Hepatic stellate cell (primary cell): ENCODE measurements around the gene FIS1.
"Not testable (repeated sequence)": the region's sequence is repeated elsewhere in the genome, so short reads cannot be mapped to it uniquely, and the experiment has no call there.

ENCODE experiments used
- DNase-seq: peaks from one replicate; pipeline ENCODE4 v3.0.0; 2011; ENCODE audit warnings: low spot score

The FIS1 gene

DNA sequence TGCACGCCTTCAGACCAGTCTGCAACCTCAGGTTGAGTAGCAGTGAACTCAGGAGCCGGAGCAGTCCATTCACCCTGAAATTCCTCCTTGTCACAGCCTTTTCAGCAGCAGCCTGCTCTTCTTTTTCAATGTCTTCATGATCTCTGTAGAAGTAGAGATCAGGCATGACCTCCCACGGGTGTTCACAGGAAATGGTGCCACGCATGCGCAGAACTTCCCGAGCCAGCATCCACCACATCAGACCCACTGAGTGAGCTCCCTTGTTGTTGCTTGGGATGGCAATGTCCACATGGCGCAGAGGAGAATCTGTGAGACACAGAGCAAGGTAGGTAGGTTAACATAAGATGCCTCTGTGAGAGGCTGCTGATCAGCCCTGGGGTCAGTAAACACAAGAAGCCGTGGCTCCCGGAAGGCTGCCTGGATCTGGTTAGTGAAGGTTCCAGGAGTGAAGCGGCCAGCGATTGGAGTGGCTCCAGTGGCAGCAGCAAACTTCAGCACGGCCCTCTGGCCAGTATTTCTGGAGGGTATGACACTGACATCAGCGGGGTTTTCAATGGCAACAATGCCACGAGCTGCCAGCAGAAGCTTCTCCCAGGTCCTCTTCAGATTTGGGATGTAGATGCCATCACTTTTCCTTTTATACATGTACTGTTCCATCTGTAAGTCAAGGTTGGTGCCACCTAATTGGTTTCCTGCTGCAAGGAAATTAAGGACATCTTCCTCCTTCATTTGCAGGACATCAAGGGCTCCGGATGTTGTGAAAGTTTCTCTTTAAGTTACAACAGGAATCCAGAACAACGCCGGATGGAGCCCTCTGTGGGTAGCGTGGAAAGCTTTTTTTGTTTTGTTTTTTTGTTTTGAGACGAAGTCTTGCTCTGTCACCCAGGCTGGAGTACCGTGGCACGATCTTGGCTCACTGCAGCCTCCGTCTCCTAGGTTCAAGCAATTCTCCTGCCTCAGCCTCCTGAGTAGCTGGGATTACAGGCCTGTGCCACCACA lies 40.8 kb downstream of the FIS1 start:
- DNase-seq: not testable (repeated sequence)

DNA sequence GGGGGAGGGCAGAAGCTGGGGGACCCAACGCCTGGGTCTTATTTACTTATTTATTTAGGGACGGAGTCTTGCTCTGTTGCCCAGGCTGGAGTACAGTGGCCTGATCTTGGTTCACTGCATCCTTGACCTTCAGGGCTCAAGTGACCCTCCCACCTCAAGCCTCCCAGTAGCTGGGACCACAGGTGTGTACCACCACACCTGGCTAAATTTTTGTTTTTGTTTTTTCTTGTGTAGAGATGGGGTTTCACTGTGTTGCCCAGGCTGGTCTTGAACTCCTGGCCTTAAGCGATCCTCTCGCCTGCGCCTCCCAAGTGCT lies 42.3 kb downstream of the FIS1 start:
- DNase-seq: no peak

DNA sequence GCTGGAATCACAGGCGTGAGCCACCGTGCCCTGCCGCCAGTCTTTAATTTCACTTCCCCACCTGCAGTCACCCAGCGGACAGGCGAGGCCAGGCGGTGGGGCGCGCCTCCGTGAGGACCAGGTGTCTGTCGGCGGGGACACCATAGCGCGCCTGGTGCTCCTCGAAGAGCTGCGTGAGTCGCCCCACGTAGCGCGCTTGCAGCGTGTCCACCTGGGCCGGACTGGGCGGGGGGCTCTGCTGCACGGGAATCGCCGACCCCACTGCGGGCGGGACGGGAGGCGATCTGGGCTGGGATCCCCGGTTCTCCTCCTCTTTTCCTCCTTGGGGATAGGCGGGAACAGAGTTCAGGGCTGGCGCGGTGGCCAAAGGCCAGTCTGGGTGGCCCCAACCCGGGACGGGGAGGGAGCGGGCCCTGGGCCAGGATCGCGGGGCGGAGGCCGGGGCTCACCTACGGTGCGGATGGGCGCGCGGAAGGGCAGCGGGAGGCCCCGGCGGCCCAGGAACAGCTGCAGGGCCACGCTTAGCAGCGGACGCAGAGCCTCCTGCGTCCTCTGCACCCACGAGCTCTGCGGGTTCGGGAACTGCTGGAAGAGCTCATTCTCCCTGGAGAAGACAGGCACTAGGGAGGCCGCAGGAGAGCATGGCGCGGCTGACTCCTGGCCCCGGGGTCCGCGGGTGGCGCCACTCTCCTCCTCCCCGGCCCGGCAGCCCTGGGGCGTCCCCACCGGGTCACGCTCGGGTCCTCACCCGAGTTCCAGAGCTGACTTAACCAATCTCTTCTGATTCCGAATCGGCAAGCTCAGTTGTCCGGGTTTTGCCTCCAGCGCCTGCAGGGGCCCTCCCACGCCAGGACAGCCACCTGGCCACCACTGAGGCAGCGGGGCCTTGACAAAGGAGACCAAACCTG lies 42.9 kb downstream of the FIS1 start:
- no peak for DNase-seq

DNA sequence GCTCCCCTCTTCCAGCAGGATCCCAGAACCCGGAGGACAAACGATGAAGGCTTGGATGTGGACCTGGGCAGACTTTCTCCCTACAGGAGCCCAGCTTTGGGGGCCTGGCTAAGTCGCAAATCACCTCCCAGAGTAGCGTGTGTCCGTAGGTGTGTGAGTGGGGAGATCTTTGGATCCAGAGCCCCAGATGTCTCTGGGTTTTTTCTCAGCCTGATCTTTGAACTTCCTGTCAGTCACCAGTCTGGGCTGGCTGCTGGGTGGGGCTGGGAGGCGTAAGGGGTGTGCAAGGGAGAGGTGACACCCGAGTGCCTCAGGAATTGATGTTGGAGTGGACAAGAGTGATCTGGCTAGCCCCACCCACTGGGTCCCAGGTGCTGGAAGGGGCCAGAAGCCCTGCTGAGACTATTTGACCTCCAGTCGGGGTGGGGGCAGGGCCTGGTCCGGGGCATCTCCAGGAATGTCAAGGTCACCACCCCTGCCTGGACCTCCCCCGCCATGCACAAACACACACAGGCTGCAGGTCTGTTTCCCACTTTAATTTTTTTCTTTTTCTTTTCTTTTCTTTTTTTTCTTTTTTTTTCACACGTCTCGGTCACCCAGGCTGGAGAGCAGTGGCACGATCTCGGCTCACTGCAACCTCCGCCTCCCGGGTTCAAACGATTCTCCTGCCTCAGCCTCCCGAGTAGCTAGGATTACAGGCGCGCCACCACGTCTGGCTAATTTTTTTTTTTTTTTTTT lies 43.9 kb downstream of the FIS1 start, which contains the start of gene MOGAT3:
MOGAT3 (minus strand) TSS at position 175 of the 738 bp plus-strand sequence. CDS start 182 bp downstream, outside the sequence.
- no peak for DNase-seq

DNA sequence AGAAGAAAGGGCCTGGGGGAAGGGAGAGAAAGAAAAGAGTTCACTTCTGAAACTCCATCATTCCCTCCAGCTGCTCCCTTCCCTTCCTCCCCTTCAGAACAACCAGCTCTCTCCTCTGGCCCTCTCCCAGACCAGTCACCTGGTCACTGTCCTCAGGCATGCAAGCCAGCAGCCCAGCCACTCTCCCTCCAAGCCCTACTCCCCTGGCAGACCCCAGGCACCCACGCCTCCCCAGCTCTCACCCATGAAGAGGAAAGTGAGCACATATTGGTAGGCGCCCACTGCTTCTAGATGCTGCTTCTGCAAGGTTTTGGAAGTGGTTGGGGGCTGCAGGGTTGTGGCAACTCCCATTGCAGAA lies 44.4 kb downstream of the FIS1 start:
- DNase-seq: no peak

DNA sequence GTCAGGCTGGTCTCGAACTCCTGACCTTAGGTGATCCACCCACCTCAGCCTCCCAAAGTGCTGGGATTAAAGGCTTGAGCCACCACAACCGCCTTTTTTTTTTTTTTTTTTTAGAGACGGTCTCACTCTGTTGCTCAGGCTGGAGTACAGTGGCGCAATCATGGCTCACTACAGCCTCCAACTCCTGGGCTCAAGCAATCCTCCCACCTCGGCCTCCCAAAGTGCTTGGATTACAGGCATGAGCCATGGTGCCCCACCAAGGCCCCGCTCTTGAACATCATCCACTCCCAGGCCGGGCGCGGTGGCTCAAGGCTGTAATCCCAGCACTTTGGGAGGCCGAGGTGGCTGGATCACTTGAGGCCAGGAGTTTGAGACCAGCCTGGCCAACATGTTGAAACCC lies 45.4 kb downstream of the FIS1 start:
- not testable (repeated sequence) for DNase-seq

DNA sequence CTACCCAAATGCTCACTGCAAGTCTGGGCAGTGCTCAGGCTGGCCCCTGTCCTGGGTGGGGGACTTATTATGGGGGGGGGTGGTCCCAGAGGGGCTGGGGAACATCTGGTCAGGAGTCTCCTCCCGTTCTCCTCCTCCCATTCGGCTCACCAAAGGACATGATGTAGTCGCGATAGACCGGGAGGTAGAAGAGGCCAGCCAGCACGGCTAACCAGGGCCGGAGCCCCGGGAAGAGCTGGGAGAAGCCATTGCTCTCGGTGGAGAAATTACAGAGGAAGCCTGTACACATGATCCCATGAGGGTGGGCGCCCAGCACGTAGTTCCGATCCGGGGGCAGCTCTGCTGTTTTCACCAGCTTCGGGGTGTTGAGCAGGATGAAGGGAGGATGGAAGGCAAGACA lies 46.4 kb downstream of the FIS1 start:
- no peak for DNase-seq

DNA sequence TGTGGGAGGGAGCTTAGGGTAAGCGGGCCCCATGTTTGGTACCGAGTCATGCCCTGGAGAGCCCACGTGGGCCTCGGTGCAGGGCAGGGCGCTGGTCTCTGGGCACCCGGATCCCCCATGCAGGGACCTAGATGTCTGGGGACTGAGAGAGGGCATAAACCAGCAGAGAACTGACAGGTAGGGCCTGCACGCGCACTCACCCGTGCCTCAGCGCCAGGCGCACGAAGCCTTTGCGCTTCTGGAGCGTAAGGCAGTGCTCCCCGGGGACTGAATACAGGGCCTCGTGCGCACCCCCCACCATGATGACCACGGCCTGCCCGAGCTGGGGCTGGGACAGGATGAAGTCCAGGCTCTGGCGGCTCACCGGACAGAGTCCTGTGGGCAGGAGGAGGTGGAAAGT lies 46.9 kb downstream of the FIS1 start:
- no peak for DNase-seq

DNA sequence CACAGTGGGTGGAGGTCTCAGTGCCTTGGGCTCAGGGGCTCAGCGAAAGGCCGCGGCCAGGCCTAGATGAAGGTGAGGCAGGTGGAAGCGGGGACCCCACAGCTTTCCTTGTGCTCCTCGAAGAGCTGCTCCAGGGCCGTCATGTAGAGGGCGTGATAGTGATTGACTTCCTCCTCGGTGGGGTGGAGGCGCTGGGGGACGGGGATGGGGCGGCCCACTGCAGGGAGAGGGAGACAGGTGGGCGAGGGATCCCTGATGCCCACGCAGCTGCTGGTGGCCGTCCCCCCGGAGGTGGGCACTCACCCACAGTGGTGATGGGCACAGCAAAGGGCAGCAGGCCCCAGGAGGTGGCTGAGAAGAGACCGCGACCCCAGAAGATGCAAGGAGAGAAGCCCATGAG lies 49.0 kb downstream of the FIS1 start:
- no peak for DNase-seq
